NCI-H1105 (cell line): ENCODE measurements around the gene TNS1.

Experiments used
- DNase-seq: peaks from one replicate; lab custom pipeline; 2025; lab: John Stamatoyannopoulos, UW

TNS1 gene

DNA sequence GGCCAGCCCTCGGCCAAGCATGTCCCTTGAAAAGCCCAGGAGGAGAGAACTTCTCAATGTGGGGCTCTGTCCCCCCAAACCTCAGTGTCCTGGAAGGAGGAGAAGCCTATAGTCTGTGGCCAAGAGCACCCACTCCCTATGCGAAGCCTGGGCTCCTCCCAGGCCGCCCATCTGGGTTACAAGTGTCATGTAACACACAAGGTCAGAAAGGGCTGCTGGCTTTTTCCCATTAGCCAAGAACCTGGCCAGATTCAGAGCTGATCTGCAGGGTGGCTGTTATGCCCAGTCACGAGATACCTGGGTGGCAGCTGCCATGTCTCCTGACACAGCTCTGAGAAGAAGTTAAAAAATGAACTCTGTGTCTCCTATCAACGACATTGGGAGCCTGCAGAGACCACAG lies 170.7 kb downstream of the TNS1 start:
- DNase-seq = no peak

DNA sequence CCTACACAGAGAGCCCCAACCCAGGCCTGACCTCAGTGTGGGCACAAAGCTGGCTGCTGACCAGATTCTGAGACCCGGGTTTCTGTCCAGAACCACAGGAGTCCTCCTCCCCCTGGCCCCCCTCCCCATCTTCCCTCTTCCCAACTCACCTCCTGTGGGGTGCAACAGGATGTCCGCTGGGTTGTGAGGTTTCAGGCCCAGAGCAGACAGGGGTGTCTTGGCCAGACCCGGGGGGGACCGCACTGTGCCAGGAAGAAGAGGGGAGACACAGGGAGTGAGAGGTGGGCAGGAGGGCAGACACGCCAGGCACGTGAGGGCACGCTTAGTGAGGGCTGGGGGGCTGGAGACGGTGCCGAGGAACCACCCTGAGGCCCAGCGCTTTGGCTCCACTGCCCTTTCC lies 171.5 kb downstream of the TNS1 start:
- DNase-seq = no peak

DNA sequence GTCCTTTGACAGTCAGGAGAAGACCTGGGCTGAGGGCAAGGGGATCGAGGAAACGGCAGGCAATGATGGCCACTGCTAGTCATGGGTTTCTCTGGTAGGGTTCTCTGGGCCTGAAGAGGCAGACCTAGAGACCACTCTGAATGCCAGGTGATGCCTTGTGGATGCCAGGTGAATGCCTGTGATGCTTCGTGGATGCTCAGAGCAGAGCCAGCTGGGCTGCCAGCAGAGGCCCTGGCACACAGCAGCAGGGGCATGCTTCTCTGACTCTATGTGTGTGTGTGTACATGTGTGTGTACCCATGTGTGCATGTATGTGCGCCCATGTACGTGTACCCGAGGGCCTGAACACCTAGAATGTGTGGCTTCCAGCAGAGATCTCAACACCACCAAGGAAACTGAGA lies 172.0 kb downstream of the TNS1 start:
- no peak for DNase-seq

DNA sequence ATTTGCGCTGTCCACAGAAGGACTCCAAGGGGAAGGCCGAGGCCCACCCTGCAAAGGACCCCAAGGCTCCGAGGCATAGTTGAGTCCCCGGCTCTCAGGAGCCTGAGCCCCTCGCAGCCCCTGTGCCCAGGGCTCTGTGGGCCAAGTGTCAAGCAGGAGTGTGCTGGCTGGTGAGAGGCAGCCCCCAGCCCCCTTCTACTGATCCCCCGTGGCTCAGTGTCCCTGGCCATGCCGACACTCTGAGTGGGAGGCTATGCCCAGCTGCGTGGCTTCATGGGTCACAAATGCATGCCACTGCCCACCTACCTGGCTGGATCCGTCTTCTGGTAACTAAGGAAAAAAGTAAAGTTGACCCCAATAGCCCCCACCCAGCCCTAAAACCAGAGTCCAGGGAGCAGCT lies 172.7 kb downstream of the TNS1 start:
- no peak for DNase-seq

DNA sequence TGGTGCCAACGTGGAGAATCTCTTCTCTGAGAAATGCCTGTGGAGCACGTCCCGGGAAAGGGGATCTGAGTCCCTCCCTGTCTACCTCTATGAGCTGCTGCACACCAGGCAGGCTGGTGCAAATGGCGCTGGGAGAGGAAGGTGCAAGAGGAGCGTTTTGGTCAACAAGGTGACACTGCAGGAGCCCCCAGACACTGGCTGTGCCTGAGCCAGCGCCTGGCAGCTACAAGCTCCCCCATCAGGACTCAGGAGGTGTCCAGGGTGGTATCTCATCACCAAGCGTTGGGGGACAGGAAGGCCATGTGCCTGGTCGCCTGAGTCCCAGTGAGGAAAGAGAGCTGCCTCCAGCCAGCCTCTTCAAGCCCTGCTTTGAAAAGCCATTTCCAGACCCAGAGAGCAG lies 173.4 kb downstream of the TNS1 start:
- DNase-seq = no peak

DNA sequence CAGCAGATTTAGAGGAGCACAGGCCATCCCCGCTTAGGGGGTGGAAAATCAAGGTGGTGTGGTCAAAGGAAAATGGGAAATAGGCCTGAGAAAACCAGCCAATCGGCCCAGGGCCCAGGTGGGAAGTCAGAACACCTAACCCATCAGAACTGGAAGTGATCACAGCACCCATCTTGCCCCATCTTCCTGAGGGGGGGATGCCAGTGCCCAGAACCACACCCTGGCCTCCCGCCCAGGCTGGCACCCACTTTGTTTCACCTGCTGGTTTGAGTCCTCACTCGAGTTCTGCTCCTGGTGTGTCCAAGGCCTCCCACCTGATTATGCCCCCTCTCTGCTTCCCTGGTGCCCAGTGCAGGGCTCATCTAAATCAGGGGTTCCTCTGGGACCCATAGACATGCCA lies 174.5 kb downstream of the TNS1 start:
- no peak for DNase-seq

DNA sequence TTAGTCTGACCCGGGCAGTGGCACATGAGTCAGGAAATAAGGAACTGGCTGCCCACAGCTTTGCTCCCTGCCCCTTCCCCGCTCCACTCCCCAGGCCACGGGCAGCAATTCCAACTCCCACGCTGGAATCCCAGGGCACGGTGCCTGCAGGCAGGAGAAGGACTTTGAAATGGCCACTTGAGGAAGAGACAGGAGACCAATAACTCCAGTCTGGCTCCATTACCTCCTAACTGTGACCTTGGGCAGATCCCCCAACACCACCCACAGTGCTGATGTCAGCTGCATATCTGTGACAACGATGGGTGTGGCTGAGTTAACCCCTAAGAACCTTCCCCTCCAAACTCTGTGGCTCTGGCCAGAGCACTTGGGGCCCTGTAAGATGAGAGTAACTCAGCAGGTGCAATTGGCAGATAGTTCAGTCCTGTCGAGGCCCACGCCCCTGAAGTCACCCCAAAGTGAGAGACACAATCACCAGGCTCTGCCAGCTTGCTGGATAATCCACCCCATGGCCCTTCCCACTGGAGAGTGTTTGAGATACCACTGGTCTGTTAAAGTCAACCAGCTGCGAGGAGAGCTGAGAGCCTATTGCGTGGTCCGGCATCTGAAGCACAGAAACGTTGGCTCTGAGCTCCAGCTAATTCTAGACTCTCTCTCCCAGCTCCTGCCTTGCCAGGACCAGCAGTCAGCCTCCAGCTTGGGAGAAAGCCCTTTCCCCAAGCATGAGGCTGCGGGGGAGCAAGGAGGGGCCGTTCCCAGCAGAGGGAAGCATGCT lies 175.2 kb downstream of the TNS1 start:
- DNase-seq = no peak

DNA sequence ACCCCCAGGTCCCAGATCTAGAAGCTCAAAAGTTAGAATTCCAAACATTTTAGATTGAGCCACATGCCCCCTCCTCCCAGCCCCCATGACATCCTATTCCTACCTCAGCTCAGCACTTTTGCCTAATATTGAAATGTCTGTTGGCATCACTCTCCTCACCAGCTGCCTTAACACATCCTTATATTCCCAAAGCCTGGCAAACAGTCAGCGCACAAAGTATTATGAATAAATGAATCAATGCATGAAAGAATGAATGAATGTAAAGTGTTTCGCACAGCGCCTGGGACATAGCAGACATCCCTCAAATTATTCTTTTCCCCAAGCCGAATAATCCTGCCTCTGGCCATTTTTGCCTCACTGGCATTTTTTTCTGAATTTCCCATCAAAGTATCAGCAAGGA lies 175.8 kb downstream of the TNS1 start:
- DNase-seq = no peak

DNA sequence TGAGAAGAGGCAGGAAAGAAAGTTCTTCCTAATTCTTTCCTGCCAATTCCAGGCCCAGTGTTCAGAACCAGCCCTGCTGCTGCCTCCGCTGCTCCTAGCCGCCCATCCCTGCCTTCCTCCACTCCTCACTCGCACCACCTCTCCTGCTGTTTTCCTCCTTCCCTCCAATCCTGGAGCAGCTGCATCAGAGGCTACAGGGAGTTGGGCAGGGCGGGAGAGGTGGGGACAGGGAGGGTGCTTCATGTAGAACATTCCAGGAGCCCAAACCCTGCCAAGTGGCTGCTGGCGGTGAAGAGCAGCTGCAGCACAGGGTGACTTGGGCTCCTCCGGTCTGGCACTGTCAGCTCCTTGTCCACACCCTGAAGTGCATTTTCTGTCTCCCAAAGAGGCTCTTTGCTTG lies 176.3 kb downstream of the TNS1 start:
- DNase-seq = no peak

DNA sequence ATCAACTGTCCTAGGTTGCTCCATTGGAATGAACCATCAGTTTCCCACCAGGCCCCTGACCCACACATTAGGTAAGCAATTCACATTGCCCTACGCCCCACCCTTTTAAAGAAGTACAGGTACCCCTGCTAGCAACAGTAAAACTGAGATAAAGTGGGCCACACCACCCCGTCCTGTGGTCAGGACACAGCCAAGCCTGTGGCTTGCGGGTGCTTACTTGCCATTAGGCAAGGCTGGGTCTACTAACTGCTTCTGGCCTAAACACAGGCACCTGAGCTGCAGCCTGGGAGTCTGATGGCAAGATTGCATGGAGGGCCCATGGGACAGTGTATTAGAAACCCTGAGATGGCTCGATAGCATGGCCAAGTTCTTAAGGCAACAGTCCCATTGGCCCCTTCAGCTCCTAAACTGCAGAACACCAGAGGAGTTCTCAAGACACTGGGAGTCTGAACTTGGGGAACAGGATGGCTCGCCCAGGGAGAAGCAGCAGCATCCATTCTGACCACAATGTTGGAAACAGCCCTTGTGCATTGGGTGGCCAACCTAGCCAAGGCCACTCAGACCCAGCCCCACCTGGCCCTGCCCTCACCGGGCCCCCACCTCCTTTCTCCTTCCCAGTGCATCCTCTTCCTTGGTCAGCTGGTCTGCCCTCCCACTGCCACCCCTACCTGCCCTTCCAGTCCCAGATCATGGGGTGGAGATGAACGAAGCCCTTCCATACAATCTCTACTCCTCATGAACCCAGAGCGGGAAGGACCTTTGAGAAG lies 177.1 kb downstream of the TNS1 start:
- no peak for DNase-seq

DNA sequence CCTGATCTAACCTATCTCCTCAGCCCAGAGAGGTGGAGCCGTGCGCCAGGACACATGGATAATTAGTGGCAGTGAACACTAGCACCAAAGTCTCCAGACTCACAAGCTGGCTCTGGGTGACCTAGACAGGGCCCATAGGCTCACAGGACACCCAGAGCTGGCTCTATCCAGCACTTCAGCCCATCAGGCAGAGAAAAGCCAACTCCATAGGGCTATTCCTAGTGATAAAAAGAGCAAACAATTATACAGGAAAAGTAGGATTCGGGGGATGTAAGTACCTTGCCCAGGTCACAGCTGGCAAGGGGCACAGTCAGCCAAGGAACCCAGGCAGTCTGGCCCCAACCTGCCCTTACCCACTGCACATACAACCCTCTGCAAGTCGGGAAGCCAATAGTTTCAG lies 178.6 kb downstream of the TNS1 start:
- no peak for DNase-seq

DNA sequence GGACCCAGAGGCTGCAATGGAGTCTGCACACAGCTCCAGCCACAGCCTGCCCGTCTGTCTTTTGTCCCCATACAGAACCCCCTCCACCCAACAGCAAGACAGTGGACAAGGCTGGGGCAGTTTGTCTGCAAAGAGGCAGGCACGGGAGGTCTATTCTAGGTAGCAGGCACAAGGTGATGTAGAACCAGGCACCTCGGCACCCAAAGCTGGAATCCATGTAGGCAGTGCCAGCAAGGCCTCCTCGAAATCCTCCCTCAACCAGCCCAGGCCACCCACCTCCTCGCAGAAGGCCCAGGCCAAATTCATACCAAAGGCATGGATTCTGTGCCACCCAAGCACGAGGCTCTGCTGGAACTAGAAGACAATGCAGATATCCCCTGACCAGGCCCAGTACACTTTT lies 179.2 kb downstream of the TNS1 start:
- no peak for DNase-seq

DNA sequence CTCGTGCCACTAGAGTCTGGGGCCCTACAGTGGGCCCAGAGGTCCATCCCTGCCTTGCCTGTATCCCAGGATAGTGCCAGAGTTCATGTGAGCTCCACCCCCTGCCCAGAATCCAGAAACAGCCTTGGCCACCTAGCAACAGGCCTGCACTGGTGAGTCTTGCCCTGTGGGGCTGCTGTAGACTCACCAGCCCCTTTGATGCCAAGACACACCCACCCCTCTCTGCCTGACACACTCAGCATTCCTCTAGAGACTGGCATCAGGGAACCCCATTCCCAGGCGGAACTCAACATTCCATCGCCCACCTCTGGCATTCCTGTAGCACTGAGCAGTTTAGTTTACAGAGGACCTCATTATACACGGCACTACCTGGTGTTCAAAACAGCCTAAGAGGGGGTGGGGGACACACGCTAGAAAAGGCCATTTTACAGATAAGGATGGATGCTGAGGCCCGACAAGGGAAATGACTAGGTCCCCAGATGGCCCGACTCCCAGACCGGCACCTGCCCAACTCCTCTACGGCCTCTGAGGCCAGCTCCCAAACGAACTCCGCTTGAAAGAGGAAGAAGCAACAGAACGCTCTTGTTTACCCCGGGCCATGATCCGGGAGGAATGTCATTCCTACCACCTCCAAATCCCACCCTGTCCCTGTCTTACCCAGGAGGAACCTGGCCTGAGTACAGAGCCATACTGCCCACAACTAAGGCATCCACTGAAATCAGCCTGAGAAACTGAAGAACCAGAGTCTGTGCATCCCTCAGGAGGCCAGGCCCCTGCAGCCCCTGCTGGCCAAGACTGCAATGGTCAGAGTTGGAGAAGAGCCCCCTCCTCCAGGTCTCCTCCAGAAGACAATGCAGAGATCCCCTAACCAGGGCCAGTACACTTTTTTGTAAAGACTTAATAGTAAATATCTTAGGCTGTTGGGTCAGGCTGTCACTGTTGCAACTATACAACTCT lies 180.2 kb downstream of the TNS1 start:
- no peak for DNase-seq

DNA sequence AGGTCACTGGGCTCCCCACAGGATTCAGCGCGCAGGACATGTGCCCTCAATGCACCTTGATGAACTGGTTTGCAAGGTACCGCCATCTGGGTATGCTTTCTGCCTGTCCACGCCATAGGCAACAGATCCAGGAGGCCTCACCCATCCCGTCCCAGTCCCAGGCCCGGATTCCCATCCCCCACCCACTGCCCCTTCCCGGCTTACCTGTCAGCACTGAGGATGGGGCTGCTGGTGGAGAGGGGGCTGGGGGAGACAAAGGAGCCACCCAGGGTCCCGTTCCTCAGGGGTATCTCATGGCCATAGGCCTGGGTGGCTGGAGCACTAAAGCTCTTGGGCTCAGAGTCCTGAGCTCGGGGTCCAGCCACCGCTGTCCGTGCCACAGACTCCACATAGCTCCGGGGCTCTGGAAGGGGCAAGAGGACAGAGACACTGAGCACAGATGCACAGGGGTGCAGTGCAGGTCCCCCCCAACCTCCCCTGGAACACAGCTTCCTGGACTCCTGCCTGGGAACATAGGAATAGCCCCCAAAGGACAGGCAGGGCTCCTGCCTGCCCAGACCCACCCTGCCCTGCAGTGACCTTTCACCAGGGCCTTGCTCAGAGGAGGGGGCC lies 181.2 kb downstream of the TNS1 start:
- DNase-seq = no peak

DNA sequence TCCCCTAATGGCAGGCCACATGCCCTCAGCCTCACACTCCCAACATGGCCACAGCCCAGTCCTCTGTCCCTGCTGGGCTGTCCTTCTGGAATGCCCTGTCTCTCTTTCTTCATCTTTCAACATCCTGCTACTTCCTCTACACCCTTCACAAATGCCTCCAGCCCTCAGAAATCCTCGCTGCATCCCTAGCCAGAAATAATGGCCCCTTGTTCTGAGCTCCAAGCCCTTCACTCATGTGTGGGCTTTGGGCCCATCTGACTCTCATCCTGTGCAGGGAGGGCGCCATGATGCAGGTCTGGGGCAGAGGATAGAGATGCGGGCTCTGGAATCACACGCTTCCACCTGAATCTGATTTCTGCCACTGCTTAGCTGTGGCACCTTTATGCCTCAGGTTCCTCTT lies 181.9 kb downstream of the TNS1 start:
- DNase-seq = no peak

DNA sequence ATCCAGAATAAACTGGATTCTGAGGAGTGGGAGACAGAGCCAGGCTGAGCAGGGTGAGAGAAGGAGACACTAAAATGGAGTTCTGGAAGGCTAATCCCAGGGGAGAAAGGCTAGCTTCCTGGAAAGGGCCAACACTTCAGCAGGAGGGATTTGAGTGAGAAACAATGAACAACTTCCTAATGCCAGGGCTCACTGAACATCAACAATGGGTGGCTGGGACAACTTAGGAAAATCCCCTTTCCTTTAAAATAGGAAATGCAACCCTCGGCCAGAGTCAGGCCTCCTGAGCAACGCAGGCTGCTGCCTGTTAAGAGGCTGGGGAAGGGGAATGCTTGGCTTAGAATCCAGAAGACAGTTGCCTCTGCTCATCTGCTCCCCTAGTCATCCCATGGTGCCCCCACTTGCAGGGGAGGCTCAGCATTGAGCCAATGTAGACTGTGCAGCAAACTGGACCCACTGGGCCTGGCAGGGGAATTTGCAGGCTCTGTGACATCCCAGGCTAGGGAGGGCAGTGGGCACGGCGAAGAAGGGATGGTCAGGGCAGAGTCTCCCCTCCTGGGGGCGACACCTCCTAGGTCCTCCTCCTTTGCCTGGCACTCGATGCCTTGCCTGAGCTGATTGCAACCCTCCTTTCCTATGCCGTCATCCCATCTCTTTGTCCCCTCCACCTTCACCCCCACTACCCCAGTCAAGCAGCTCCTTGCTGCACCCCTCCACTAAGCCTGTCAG lies 182.5 kb downstream of the TNS1 start:
- no peak for DNase-seq

DNA sequence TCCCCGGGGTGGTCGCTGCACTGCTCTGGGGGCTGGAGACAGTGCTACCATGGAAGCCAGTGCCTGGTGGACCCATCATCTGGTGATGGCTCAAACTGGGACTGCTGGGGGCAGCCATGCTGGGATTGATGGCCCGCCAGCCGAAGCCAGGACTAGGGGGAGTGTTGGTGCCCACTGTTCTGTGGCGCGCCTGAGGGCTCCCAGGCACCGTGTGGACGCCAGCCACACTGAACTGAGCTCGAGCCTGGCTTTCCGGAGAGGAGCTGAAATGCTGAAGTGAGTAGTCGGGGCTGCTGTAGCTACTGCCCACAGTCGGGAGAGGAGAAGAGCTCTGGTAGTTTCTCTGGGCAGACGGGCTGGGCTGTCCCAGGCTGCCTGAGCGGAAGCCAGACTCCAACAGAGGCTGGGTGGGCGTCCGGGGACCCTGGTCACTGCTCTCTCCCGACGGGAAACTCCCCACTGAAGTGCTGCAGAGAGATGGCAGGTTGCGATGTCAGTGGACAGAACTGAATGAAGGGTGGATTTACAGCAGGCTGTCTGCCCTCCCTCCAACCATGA lies 184.4 kb downstream of the TNS1 start:
- DNase-seq = no peak

DNA sequence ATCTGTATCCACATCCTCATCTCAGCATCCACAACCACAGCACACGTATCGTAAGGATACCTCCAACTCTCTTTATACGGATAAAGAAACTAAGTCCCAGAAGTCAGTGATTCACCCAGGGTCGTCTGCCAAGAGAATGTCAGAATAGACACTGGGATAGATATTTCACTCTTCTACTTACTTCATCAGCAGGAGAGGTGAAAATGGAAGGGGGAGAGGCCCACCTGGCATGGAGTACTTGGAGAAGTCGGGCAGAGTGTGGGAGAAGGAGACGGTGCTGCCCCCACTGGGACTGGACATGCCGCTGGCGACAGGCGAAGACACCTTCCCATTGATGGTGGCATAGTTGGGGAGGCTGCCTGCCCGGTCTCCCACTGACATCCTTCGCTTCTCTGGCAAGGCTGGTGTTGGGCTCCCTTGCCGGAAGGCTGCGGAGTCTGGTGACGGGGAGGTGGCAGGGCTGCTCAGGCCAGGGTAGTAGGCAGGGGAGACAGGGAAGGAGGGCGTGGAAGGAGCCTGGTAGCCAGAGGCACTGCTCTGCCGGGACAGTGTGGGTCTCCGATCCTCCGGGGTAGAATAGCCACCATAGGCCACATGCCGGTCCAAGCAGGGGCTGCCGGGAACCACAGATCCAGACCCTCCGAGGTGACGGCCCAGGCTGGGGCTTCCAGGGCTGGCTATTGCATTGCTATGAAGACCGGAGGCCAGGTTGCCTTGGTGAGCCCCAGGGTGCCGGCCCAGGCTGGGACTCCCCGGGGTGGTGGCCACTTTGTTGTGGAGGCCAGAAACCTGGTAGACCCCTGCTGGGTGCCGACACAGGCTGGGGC lies 185.1 kb downstream of the TNS1 start:
- no peak for DNase-seq

DNA sequence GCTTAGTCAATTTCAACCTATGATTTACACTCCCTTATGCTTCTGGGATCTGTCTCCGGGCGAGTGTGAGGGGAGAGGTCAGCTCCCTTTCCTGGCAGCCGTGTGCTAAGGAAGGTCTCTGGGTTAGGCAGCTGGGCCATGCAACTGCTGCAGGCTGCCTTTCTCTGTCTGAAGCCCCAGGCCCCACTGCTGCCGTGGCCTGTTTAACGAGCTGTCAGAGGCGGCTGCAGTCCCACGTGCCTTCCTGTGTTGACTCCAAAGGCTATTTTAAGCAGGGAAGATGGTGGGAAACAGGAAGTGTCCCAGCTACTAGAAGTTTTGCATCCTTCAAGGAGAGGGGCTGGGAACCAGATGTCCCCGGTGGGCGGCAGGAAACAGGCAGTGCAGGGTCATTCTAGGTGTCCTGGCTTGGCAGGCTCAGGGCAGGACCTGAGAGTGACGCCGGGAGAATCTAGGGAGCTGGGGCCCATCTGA lies 186.4 kb downstream of the TNS1 start:
- DNase-seq = no peak

DNA sequence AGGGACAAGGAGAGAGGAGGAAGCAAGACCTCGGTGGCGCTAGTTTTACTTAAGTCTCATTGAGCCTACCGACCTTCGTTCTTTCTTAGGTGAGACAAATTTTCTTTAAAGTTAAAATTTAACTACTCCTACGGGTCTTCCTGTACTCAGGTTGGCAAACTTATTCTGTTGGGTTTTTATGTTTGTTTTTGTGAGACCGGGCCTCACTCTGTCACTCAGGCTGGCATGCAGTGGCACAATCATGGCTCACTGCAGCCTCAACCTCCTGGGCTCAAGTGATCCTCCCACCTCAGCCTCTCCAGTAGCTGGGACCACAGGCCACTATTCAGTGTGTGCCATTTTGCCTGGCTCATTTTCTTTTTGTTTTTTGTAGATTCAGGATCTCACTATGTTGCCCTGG lies 189.0 kb downstream of the TNS1 start:
- DNase-seq = no peak
